K562 (cell line): ENCODE measurements around the gene HAPLN1.

Source experiments
- ATF7 ChIP-seq: fragments of 450-650 bp; IDR thresholded peaks from 2 replicates; pipeline ENCODE4 v1.7.1; 2014; ENCODE audit warnings: mild to moderate bottlenecking, moderate library complexity
- DDX20 ChIP-seq: fragments of 450-650 bp; IDR thresholded peaks from 2 replicates; pipeline ENCODE4 v1.6.1; 2016; ENCODE audit warnings: missing genetic modification characterization, low read depth, mild to moderate bottlenecking, missing compliant biosample characterization, moderate library complexity
- HNRNPK ChIP-seq: fragments of 200-400 bp; formaldehyde crosslinking; IDR thresholded peaks from one replicate; pipeline ENCODE4 v1.6.1; 2018; ENCODE audit warnings: mild to moderate bottlenecking, low read depth, low read length; ENCODE audit not compliant: poor library complexity, severe bottlenecking
- MBD2 ChIP-seq: sonication (generic); IDR thresholded peaks from 2 replicates; pipeline ENCODE4 v1.6.1; 2016; ENCODE audit warnings: low read depth, borderline replicate concordance
- MXI1 ChIP-seq: IDR thresholded peaks from 2 replicates; pipeline ENCODE4 v1.6.1; 2011; ENCODE audit warnings: low read depth, mild to moderate bottlenecking, improper control_type of control experiment, low read length
- NBN ChIP-seq: fragments of 450-650 bp; IDR thresholded peaks from 2 replicates; pipeline ENCODE4 v1.6.1; 2016; ENCODE audit warnings: low read depth, mild to moderate bottlenecking
- POLR2A ChIP-seq: fragments of 450-650 bp; conservative IDR thresholded peaks from 2 replicates; pipeline ENCODE4 v1.6.1; 2016
- TAF1 ChIP-seq: IDR thresholded peaks from 2 replicates; pipeline ENCODE4 v1.6.1; 2011; ENCODE audit warnings: mild to moderate bottlenecking, low read length, moderate library complexity; ENCODE audit not compliant: insufficient read depth, control insufficient read depth, severe bottlenecking; ENCODE audit errors: extremely low read depth
- ZC3H8 ChIP-seq: fragments of 450-650 bp; IDR thresholded peaks from 2 replicates; pipeline ENCODE4 v1.6.1; 2017
- ZNF124 ChIP-seq: sonication (generic); formaldehyde crosslinking; IDR thresholded peaks from 2 replicates; pipeline ENCODE4 v1.8.1; 2022; ENCODE audit warnings: missing genetic modification reagents
- ZNF274 ChIP-seq: IDR thresholded peaks from 2 replicates; pipeline ENCODE4 v1.6.1; 2011; ENCODE audit warnings: low read depth, mild to moderate bottlenecking, low read length, moderate library complexity, borderline replicate concordance
- ZNF584 ChIP-seq: fragments of 200-800 bp; sonication (Bioruptor generic); IDR thresholded peaks from 2 replicates; pipeline ENCODE4 v1.6.1; 2016; ENCODE audit warnings: low read depth, mild to moderate bottlenecking, missing genetic modification characterization, missing compliant biosample characterization
- TF ChIP-seq, protein P1 (sequence below): sonication (generic); formaldehyde crosslinking; IDR thresholded peaks from 2 replicates; pipeline ENCODE4 v1.4.0; 2020; ENCODE audit warnings: mild to moderate bottlenecking, missing genetic modification reagents

DNA sequence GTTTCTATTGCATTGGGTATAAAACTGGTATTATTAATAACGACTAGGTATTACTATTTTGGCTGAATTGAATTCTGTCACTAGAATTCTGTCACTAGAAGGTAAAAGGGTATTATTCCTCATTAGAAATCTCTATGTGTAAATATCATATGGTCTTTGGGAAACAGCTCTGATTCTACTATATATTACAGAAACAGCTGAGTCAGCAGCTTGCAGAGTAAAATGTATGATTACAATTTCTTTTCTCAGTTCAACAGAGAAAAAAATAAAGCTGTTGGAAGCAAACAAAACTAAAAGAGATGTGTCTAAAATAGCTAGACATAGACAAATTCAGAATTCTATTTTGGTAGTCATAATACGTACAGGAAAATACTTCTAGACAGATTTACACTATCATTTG is 48.5 kb downstream of the HAPLN1 start:
- TF ChIP-seq POLR2A (no peak), ZNF124 (CRISPR knock-in tag) (no peak), ZNF274 (no peak), MBD2 (no peak), ATF7 (no peak), NBN (no peak), ZNF584 (CRISPR knock-in tag) (no peak), TAF1 (no peak), MXI1 (no peak), DDX20 (tag) (no peak), HNRNPK (no peak), ZC3H8 (no peak)
- TF ChIP-seq, protein P1, sequence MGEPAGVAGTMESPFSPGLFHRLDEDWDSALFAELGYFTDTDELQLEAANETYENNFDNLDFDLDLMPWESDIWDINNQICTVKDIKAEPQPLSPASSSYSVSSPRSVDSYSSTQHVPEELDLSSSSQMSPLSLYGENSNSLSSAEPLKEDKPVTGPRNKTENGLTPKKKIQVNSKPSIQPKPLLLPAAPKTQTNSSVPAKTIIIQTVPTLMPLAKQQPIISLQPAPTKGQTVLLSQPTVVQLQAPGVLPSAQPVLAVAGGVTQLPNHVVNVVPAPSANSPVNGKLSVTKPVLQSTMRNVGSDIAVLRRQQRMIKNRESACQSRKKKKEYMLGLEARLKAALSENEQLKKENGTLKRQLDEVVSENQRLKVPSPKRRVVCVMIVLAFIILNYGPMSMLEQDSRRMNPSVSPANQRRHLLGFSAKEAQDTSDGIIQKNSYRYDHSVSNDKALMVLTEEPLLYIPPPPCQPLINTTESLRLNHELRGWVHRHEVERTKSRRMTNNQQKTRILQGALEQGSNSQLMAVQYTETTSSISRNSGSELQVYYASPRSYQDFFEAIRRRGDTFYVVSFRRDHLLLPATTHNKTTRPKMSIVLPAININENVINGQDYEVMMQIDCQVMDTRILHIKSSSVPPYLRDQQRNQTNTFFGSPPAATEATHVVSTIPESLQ (CRISPR knock-in tag) = no peak
